Measurements from ENCODE around the gene PCTP. TPM values are rescaled to one million over a fixed set of nuclear protein-coding genes. Genes with fewer than 3 reads are reported as not detected.

PCTP gene
- total RNA-seq, 2 donors from 2014 or later: 1.5 to 8.8 TPM

Other genes starting within 250 kb of the PCTP start
- gene SMIM36, start 239.6 kb upstream of the PCTP start, total RNA-seq: under 1 TPM in 1 of 2 donors, not detected in 1; 0.10 TPM
- not detected for gene TMEM100, start 28.2 kb upstream of the PCTP start, total RNA-seq

All from T-helper 17 cell (primary cell).